ENCODE measurements around the gene MAPK14.

Gene MAPK14

DNA sequence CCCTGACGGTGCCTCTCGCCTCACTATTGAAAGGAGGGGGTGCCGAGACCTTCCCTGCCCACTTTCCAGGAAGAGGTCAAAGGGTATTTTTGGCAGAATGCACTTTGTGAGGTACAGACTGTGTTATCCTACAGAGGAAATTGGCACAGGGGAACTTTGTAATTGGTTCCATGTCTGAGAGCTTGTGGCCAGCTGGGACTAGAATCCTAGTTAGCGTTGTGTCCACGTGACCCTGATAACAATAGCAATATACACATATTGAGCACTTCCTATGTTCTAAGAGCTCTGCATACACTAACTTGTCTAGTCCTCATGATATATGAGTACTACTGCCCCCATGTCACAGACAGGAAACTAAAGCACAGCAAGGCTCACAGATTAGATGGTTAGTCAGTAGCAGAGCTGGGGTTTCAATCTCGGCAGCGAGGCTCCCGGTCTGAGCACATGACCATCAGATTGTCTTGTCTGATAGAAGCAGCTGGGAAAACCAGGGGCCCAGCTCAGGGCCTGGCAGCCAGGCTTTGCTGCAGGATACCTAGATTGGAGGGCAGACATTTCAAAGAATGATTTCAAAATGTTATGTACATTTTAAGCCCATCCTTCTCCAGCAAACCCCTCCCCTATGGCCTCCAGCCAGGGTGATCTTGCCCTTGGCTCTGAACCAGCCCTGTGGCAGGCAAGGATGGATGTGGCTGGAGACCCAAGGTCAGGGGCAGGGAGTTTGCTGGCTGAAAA lies 104.1 kb downstream of the MAPK14 start:
- no peak for DNase-seq (ENCODE audit: insufficient read length, low spot score)

DNA sequence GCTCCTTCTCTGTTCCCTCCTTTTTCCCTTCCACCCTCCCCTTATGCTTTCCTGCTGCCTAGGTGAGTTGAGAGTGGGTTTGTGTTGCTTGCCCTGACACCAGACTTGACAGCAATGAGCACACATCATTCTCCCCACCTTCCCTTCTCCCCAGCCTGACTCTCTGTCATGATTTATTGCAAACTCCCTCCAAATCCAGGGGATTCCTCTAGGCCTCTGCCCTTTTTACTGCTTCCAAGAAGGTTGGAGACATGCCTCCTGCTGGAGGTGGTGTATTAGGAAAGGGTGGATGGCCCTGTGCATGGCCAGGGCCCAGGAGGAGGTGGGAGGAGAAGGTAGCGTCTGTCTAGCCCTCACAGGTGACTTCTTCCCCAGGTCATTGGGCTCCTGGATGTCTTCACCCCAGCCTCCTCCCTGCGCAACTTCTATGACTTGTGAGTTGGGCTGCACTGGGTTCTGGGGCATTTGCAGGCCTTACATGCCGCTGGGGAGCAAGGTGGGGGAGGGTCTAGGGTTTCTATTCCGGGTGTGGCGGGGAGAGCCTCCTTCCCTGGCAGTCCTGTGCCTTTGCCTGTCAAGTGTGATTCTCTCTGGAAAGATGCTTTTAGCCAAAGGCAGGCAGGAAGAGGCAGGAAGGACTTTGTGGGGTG lies 104.8 kb downstream of the MAPK14 start:
- no peak for DNase-seq (ENCODE audit: insufficient read length, low spot score)
- TF ChIP-seq, protein P1, sequence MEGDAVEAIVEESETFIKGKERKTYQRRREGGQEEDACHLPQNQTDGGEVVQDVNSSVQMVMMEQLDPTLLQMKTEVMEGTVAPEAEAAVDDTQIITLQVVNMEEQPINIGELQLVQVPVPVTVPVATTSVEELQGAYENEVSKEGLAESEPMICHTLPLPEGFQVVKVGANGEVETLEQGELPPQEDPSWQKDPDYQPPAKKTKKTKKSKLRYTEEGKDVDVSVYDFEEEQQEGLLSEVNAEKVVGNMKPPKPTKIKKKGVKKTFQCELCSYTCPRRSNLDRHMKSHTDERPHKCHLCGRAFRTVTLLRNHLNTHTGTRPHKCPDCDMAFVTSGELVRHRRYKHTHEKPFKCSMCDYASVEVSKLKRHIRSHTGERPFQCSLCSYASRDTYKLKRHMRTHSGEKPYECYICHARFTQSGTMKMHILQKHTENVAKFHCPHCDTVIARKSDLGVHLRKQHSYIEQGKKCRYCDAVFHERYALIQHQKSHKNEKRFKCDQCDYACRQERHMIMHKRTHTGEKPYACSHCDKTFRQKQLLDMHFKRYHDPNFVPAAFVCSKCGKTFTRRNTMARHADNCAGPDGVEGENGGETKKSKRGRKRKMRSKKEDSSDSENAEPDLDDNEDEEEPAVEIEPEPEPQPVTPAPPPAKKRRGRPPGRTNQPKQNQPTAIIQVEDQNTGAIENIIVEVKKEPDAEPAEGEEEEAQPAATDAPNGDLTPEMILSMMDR (IDR thresholded peaks at IDR 0.05; ENCODE audit: insufficient read depth, missing control alignments): no peak
- FAIRE-seq: no peak

More for the DNA sequence above, 104.1 kb downstream of the MAPK14 start:
- TF ChIP-seq, protein P1 (IDR thresholded peaks at IDR 0.05; ENCODE audit: insufficient read depth, missing control alignments): no peak
- FAIRE-seq: no peak

DNA sequence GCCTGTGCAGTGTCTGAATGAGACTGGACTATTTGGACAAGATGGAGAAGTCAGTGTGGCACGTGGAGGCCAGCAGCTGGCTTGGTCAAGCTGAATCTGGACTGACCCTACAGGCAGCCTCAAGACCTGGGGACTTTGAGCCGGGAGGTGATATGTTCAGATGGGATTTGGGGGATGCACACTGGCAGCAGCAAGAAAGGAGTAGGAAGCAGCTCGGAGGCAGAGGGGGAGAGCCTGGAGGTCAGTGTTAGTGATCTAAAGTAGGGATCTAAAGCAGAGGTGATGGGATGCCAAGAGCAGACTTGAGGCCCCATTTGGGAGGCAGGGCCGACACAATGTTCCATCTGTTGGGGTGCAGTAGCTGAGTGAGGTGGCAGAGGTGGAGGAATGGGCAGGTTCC lies 105.5 kb downstream of the MAPK14 start:
- DNase-seq (ENCODE audit: insufficient read length, low spot score): no peak
- no peak for FAIRE-seq
- TF ChIP-seq, protein P1 (IDR thresholded peaks at IDR 0.05; ENCODE audit: insufficient read depth, missing control alignments): no peak

DNA sequence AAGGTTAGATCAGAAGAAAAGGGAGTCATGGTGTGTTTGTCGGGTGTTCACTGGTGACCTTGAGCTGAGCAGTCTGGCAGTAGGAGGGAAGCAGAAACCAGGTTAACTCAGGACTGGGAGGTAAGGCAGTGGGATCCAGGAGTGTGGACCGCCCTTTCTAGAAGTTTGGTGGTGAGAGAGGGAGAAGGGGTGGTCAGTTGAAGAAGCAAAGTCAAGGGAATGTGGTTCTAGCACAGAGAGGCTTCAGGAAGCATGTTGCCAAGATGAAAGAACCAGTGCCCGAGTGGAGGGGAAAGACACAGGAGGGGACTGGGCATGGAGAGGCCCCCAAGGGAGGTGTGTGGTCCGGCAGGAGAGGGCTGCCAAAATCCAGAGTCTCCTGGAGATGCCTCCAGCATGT lies 106.3 kb downstream of the MAPK14 start:
- DNase-seq (ENCODE audit: insufficient read length, low spot score) (no peak), FAIRE-seq (no peak)
- TF ChIP-seq, protein P1 (IDR thresholded peaks at IDR 0.05; ENCODE audit: insufficient read depth, missing control alignments): no peak

DNA sequence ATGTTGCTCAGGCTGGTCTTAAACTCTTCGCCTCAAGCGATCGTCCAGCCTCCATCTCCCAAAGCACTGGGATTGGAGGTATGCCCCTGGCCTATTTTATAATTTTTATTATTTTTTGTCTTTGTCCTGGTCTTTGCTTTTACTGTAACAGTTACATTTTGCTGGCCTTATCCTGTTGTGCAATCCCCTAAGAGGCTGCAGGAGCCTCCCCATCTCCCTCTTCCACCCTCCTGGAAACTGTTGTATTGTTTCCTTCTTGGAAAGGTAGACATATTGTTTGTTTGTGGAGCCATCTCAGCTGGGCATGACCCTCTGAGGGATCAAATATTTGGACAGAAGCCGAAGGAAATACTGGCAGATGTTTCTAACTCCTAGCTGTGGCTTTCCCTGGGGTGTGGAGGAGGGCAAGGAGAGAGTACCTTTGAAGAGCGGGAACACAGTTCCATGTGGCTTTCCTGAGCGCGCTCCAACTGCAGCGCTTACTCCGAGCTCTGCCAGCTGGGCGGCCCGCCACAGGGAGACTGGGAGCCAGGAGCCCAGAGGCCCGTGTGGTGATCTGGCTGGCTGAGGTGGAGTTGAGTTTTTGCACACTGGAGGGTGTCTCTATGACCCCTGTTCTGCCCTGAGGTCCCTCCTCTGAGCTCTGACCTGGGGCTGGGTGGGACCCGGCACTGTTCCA lies 107.6 kb downstream of the MAPK14 start:
- TF ChIP-seq, protein P1 (IDR thresholded peaks at IDR 0.05; ENCODE audit: insufficient read depth, missing control alignments): no peak
- no peak for FAIRE-seq
- DNase-seq (ENCODE audit: insufficient read length, low spot score): no peak

DNA sequence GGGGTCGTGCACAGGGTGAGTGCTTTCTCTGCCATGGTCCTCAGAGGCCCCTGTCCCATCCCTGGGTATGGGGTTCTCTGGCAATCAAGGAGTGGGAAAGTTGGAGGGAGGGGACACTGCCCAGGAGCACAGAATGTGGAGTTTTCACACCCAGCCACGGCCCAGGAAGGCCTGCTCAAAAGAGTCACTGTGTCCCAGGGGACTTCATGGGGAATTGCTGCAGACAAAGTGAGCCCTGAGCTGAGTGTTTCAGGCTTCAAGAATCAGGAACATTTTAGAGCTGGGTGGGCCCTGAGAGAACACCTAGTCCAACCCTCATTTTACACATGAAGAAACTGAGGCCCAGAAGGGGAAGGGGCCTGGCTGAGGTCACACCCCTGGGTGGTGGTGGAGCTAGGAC lies 108.4 kb downstream of the MAPK14 start:
- FAIRE-seq (no peak), DNase-seq (ENCODE audit: insufficient read length, low spot score) (no peak)
- TF ChIP-seq, protein P1 (IDR thresholded peaks at IDR 0.05; ENCODE audit: insufficient read depth, missing control alignments): no peak
